Ramos (cell line): ENCODE results near the gene ELP5.

Experiments used
- in situ Hi-C: fragments of 300-500 bp; cut with MboI; formaldehyde crosslinking; loops from one replicate; pipeline ENCODE4 v1.14.3; 2022; ENCODE audit warnings: low sequenced_read_pairs; ENCODE audit not compliant: unreplicated experiment

ELP5 gene

DNA sequence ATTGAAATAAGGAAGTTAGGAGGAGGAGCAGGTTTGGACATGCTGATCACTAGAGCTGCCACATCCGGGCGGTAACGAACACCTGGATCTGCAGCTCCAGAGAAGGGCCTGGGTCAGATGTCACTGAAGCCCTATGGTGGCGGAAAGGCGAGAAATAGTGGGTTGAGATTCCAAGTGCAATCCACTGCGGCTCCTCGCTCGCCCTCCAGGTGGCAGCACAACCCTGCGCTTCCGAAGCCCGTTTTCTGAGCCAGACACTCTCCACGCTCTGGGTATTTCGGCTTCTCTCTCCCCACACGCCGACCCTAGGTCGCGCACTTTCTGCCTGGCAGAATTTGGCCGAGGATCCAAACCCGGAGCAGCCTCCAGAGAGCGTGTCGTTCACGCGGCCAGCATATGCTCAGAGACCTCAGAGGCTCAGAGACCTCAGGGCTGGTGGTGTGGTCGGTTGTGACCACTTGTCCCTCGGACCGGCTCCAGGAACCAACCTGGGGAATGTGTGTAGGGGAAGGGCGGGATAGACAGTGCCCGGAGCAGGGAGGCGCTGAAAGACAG lies 28.6 kb downstream of the ELP5 start:
- in situ Hi-C loops: no loop called here

DNA sequence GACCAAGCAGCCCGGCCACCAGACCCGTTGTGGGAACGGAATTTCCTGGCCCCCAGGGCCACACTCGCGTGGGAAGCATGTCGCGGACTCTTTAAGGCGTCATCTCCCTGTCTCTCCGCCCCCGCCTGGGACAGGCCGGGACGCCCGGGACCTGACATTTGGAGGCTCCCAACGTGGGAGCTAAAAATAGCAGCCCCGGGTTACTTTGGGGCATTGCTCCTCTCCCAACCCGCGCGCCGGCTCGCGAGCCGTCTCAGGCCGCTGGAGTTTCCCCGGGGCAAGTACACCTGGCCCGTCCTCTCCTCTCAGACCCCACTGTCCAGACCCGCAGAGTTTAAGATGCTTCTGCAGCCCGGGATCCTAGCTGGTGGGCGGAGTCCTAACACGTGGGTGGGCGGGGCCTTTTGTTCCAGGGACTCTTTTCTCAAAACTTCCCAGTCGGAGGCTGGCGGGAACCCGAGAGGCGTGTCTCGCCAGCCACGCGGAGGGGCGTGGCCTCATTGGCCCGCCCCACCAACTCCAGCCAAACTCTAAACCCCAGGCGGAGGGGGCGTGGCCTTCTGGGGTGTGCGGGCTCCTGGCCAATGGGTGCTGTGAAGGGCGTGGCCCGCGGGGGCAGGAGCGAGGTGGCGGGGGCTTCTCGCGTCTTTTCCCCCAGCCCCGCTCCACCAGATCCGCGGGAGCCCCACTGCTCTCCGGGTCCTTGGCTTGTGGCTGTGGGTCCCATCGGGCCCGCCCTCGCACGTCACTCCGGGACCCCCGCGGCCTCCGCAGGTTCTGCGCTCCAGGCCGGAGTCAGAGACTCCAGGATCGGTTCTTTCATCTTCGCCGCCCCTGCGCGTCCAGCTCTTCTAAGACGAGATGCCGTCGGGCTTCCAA lies 29.3 kb downstream of the ELP5 start, which contains the start of gene SLC2A4:
SLC2A4 (plus strand) TSS at position 645 of the 879 bp plus-strand sequence; CDS start at position 862, 217 bp downstream.
- in situ Hi-C loops: no loop called here

DNA sequence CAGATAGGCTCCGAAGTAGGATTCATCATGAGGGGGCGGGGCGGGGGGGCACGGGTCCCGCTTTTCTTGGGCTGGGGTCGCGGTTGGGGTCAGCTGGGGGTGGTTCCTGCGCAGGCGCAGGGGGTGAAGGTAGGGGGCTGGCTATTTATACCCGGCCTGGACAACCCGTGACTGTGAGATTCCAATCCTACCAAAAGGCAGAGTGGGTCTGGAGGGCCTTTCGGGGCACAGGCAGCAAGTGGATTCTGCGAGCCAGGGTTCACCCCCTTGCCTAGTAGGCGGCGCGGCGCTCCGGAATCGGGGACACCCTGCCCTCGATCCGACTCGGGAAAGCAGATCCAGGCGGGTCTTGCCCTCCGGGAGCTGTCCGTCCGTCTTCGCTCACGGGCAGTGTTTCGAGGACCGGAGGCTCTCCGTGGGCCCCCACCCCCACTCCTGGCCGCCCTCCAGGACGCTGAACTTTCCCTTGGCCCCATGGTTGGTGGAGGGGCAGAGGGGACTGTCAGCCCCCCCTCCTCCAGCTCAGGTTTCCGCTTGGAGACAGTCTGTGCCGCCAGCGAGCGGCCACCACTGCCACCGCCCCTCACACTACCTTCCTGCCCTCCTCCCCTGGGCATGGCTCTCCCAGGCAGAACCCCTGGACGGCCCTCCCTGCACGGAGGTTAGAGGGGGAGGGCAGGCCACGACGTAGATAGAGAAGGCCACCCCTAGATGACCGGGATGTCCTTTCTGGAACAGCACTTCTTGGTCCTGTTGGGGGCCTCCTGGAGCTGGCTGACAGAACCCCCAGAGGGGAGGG lies 30.1 kb downstream of the ELP5 start:
- in situ Hi-C loops: no loop called here

DNA sequence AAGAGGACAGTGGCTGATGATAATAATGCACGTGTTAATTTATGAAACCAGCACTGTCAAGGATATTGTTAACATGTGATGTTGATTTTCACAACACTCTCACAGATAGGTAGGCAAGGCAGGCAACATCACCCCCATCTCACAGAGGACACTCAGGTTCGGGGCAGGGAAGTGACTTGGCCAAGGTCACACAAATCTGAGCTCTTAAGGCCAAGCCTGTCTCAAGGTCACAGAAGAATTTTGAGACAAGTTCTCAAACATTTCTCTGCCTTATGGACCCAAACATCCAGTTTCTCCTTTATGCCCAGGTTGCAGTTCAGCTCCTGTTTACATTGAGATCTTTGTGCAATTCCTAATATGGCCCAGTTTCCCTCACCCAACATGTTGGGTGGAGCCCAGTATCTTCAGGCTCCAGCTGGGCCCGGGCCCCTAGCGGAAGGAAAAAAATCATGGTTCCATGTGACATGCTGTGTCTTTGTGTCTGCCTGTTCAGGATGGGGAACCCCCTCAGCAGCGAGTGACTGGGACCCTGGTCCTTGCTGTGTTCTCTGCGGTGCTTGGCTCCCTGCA lies 30.8 kb downstream of the ELP5 start:
- in situ Hi-C loops: no loop called here

DNA sequence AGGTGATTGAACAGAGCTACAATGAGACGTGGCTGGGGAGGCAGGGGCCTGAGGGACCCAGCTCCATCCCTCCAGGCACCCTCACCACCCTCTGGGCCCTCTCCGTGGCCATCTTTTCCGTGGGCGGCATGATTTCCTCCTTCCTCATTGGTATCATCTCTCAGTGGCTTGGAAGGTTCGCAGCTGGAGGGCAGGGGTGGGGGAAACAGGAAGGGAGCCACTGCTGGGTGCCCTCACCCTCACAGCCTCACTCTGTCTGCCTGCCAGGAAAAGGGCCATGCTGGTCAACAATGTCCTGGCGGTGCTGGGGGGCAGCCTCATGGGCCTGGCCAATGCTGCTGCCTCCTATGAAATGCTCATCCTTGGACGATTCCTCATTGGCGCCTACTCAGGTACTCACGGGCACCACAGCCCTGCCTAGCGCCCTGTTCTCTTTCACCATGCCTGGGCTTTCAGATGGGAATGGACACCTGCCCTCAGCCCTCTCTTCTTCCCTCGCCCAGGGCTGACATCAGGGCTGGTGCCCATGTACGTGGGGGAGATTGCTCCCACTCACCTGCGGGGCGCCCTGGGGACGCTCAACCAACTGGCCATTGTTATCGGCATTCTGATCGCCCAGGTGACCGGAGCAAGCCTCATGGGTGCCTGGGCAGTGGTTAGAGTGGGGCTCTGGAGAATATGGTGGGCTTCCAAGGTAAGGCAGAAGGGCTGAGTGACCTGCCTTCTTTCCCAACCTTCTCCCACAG lies 31.6 kb downstream of the ELP5 start:
- in situ Hi-C loops: no loop called here

DNA sequence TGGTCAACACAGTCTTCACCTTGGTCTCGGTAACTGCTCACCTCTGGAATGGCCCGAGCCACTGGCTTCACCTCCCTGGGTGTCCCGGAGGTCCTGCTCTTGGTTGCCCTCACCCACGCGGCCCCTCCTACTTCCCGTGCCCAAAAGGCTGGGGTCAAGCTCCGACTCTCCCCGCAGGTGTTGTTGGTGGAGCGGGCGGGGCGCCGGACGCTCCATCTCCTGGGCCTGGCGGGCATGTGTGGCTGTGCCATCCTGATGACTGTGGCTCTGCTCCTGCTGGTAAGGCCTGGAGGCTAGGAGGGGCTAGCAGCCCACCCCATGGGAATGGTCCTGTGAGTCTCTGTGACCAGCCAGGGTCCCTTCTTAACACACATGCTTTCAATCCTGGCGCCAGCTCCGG lies 32.9 kb downstream of the ELP5 start:
- in situ Hi-C loops: no loop called here

DNA sequence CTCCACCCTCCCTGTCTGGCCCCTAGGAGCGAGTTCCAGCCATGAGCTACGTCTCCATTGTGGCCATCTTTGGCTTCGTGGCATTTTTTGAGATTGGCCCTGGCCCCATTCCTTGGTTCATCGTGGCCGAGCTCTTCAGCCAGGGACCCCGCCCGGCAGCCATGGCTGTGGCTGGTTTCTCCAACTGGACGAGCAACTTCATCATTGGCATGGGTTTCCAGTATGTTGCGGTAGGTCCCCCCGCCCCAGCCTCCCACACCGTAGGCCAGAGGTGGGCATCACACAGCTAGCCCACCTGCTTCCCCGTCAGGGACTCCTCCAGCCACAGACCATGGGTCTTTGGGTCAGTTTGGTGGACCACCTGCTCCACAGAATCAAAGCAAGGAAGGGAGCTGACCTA lies 33.7 kb downstream of the ELP5 start:
- in situ Hi-C loops: no loop called here

DNA sequence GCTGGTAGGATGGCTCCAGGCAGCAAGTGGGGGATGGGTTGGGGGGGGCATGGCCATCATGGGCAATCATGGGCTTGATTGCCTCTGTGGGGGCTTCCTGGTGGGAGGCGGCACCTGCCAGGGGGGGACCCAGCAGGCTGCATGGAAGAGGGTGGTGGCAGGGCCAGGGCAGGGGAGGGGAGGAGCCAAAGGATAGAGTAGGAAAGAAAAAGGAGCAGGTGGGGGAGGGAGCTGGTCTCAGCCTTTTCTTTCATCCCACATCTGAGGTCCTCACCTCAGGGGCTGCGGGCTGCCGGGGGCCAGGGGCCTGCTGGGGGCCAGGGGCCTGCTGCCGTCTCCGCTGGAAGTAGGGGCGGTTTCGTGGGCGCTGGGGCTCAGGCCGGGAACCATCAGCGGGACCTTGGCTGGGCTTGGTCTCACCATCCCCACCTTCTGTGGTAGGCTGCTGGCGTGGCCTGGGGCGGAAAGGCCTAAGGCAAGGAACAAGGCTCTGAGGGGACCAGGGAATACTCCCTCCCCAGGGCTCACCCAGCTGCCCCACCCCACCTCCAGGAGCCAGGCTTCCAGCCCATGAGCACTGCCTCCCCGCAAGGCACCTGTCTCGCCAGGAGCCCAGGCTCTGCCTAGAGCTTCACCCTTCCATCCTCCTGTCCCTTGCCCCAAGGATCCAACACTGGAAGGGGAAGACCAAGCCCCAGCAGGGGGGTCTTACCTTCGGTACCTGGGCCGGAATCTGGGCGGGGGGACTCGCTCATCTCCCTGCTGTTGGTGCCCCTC lies 37.4 kb downstream of the ELP5 start:
- in situ Hi-C loops: no loop called here

DNA sequence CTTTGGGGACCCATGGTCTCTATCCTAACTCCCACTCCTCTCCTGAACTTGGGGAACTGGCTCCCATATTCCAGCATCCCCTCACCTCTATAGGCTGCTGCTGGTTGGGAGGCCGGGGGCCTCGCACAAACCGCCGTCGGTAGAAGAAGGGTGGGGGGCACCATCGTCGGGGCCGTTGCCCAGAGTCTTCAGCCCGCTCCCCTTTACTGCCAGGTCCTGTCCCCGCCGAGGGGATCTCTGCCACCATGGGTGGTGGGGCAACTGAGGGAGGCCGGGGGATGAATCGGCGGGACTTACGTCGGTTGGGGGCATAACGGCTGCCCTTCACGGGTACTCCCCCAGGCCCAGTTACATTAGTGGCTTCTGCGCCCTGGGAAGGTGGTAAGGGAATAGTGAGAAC lies 38.2 kb downstream of the ELP5 start:
- in situ Hi-C loops: no loop called here

DNA sequence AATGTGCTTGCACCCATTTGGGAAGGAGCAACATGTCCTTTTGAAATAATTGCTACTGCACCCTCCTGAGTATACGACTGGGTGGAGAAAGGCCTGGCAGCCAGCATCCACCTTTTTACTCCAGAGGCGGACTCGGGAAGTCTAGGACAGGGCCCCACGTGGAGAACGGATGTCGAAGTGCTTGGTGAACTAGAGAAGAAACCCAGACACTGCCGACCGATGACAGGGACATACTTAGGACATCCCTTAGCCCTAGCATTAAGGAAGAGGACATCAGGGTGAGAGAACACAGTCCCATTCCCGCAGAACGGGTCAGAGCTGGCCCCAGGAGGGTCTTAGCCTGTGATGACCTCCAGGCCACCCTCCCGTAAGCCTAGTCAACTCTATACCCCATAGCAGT lies 38.7 kb downstream of the ELP5 start:
- in situ Hi-C loops: no loop called here

DNA sequence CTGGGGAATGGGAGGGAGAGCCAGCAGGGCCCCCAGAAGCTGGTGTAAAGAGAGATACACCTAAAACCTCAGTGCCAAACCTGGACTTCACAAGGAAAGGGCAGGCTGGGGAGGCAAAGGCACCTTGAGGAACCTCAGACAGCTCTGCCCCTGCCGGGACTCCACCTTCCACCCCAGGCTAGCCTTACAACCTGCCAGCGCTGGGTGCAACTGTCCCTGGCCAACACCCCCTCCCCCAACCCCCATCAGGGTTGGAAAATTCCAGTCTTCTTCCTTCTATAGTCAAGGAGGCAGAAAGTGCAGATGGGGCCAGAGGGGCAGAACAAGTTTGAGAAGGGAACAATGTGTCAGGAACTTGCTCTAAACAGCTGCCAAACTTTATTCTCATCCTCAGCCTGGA lies 40.2 kb downstream of the ELP5 start:
- in situ Hi-C loops: no loop called here

DNA sequence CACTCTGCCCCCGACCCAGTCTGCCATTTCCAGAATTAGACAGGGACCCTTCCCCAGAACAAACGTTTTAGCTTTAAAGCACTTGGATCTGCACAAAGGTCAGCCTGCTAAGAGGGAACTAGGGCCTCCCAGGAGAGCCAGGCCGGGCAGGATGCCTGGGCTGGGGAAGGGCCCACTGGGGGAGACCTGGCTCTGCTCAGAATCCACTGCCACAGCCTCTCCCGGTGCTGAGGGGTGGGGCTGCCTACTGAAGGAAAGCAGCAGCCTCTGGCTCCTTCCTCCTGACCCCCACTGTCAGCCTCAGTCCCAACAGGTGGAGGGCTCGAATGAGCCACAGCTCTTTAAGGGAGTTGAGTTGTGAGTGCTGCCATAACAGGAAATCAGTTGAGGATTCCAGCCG lies 40.7 kb downstream of the ELP5 start:
- in situ Hi-C loops: no loop called here

DNA sequence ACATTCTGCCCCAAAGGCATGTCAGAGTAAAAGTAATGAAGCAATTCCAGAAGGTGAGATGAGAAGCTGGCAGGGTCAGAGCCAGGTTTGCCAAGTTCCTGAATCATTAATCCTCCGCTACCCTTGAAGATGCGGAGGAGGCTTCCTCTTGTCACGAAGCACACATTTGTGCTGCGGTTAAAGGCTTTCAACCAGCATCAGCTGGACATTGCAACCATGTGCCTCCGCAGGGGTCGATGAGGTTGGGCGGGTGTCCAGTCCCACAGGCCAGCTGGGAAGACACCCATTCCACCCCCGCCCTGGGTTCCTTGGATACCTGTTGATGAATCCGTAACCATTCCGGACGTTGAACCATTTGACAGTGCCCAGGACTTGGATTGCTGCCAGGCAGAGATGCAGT lies 41.1 kb downstream of the ELP5 start:
- in situ Hi-C loops: no loop called here

DNA sequence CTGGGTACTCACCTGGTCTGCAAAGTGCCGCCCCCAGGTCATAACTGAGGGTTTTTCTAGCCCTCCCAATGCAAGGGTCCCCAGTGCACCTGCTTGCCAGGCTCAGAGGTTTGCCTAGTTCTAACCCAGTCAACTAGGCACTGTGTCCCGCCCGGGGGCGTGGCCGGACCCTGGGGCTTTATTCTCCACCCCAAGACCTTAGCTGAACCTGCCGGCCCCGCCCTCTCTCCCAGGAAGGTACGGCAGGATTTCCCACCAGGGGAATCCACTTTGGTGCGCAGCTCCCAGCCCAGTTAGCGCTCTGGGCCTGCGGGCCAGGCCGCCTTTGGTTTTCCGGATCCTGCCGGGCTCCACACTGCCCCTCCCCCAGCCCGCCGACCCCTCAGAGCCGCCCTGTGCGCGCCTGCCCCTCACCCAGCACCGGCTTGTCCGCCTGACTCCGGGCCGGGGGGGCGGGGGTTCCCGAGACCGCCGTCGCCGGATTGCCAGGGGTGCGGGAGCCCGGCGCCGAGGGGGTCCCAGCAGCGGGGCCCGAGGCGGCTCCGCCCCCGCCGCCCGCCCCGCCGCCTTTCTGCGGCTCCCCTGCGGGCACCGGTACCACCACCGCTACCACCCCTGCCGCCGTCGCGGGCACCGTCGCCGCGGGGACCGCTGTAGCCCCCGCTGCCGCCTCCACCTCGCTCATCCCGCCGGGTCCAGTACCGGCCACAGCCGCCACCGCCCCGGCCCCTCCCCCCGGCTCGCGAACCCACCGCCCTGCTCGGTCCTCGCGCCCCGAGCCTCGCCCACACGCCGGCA lies 42.0 kb downstream of the ELP5 start:
- in situ Hi-C loops: no loop called here

DNA sequence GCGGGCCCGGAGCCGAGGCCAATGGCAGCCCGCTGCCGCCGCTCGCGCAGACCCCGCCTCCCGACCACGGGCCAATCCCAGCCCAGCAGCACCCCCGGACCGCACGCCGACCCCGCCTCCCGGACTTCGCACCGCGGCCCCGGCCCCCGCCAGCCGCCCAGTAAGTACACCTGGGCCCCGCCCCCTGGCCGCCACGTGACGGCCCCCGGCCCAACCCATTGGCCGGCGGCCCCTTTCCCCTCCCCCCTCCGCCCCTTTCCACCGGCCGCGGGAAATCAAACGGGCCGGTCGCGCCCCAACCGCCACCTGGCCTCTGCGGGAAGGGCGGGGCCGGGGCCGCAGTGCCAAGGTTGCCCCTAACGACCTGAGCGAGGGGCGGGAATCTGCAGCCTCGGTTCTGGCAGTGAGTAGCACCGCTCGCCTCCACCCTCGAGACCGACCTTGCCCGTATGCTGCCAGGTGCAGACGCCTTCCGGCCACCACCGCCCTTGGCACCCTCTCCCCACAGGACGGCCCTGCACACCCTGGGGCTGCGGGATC lies 42.7 kb downstream of the ELP5 start, which contains the start of gene YBX2:
YBX2 (minus strand) TSS at position 26 of the 540 bp plus-strand sequence. CDS start 139 bp downstream, outside the sequence.
- in situ Hi-C loops: no loop called here

DNA sequence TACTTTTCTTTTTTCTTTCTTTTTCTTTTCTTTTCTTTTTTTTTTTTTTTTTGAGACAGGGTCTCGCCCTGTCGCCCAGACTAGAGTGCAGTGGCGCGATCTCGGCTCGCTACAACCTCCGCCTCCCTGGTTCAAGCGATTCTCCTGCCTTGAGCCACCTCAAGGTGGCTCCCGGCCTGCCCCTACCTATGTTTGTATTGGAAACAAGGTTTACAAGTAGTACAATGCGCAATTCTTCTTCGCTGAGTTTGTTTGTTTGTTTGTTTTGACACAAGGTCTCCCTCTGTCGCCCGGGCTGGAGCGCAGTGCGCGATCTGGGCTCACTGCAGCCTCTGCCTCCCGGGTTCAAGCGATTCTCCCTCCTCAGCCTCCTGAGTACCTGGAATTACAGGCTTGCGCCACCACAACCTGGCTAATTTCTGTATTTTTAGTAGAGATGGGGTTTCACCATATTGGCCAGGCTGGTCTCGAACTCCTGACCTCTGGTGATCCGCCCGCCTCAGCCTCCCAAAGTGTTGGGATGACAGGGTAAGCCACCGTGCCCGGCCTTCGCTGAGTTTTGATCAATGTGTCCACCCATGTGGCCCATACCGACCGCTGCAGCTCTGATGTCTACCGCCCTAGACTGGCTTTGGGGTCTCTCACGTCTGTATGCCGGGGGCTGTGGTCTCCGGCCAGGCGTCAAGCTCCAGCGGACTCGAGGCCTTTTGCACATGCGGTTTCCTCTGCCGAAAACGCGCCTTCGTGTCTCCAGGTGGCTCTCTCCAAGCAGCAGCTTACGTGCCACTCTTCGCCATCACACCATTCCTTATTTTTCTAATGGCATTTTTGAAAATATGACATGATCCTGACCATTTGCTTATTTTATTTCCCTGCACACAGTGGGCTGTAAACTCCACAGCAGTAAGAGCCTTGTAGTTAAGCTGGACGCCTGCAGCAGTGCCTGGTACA lies 43.5 kb downstream of the ELP5 start:
- in situ Hi-C loops: no loop called here
